Embryonic facial prominence (tissue), 1 donor: Measurements from ENCODE around the gene CBLC.
A peak's percentile ranks its signal among the peaks of the same experiment; 100 is the strongest.
"Not testable (repeated sequence)": the region's sequence is repeated elsewhere in the genome, so short reads cannot be mapped to it uniquely, and the experiment has no call there.

Experiments used
- DNase-seq: peaks from one replicate; pipeline ENCODE4 v3.0.0-alpha.2; 2016; ENCODE audit errors: extremely low spot score

CBLC gene

DNA sequence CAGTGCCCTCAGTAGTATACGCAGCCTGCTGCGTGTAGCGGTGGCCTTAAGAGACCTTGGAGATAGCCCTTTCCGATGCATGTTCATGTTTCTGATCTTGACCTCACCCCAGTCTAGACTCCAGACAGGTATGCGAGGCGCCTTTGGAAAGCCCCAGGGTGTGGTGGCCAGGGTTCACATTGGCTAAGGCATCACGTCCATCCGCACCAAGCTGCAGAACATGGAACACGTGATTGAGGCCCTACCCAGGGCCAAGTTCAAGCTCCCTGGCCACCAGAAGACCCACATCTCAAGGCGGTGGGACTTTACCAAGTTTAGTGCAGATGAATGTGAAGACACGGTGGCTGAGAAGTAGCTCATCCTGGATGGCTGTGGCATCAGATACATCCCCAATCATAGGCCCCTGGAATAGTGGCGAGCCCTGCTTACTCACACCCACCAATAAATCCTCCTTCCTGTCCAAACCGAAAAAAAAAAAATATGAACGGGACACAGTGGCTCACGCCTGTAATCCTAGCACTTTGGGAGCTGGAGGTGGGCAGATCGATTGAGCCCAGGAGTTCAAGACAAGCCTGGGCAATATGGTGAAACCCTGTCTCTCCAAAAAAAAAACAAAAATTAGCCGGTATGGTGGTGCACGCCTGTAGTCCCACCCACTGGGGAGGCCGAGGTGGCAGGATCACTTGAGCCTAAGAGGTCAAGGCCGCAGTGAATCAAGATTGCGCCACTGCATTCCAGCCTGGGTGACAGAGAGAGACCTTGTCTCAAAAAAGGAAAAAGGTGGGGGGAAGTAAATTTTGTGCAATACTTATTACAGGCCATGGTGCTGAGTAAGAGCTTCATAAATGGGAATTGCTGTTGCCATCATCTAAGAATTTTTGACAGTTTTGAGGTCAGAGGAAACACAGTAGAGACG, 12.4 kb upstream of the CBLC start:
- DNase-seq, result no peak

- DNase-seq, result no peak
Measured at GRCh38 chr19:44765949-44766335, 11.7 kb upstream of the CBLC start.

DNA sequence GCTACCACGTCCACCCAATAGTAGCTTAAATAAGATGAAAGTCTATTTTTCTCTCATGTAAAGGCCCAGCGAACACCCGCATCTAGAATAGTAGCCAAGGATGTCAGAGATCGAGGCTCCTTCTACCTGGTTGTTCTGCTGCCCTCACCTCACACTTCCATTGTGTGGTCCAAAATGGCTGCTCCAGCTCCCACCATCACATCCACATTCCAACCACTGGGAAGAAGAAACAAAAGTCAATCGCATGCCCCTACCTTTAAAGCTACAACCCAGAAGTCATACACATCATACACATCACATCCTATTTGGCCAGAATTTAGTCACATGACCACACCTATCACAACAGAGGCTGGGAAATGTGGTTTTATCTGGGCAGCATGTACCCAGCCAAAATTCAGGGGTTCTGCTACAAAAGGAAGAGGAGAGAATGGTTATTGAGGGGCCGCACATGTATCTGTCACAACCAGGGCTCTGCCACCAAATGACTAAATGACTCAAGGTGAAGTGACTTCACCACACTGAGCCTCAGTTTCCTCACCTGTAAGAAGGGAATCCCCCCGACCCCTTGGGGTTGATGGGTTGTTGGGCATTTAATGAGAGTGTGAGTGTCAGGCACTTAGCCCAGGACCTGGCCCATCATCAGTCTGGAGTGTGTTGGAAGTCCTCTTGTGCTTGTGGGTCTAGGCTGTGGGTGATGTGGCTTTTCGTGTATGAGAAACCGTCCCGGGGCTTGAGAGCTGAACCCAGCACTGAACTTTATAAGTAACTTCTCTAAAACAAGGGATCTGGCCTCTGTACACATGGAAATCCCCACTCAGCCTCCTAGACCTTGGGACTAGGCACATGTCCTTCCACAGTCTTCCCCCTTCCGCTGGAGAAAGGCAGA, 10.2 kb upstream of the CBLC start:
- DNase-seq, result no peak

GRCh38 chr19:44770550-44771257, 7.0 kb upstream of the CBLC start:
- DNase-seq, result peak; percentile 66

- not testable (repeated sequence) for DNase-seq
Measured at GRCh38 chr19:44772144-44772543, 5.5 kb upstream of the CBLC start.

- no peak for DNase-seq
Measured at GRCh38 chr19:44772959-44773358, 4.7 kb upstream of the CBLC start.

GRCh38 chr19:44775676-44776240, 1.9 kb upstream of the CBLC start:
- no peak for DNase-seq

DNA sequence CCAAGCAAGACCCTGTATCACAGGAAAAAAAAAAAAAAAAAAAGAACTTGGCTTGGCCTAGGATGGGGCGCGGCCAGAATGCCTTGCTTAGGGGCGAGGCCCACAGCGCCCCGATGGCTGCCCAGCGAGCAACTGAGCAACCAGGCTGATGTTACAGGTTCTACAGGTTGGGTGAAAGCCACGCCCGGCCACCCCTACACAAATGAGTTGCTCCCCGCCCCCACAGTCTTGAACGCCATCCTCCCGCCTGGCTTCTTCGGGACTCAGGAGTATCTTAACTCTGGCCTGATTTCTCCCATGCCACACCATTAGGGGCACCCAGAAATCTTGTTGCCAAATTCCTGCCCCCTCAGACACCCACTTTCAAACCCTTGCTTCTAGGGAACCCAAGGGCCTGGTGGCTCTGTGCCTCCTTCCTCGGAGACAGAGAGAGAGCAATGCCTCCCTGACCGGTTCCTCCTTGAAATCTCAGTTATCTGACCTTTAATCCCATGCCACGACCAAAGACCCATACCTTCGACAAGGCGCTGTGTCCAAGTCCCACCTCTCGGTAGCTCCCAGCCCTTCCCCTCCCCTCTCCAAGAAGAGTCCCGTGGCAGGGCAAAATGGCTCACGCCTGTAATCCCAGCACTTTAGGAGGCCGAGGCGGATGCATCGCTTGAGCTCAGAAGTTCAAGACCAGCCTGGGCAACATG, 1.1 kb upstream of the CBLC start:
- DNase-seq, result peak; percentile 39

DNA sequence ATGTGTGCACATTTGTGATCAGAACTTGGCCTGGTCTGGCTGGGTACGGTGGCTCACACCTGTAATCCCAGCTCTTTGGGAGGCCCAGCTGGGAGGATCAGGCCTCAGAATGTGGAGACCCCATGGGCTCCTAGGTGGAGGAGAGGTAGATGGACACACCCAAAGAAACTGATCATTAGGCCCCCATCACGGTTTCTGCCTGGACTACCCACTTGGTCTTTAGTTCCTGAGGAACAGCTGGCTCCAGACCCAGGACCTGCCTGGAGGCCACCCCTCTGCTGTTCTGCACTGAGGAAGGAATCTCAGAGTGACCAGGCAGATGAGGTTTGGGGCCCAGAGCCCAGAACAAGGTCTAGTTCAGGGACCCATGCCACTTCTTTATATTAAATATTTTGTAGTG, 1.5 kb downstream of the CBLC start:
- DNase-seq, result no peak

GRCh38 chr19:44781694-44782093, 4.0 kb downstream of the CBLC start:
- DNase-seq, result not testable (repeated sequence)

GRCh38 chr19:44782729-44783128, 5.0 kb downstream of the CBLC start:
- no peak for DNase-seq

DNA sequence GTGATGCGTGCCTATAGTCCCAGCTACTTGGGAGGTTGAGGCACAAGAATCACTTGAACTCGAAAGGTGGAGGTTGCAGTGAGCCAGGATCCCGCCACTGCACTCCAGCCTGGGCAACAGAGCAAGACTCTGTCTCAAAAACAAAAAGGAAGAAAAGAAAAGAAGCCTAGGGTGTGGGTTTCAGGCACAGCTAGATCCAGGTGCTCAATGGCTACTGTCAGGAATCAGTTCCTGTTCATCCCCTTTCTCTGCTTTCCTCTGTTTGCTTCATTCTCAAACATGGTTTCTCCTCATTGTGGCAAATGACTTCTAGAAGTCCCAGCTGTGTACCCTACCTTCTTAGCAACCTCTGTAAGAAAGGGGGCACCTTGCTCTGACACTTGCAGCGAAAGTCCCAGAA, 5.9 kb downstream of the CBLC start:
- DNase-seq, result no peak

- no peak for DNase-seq
Measured at GRCh38 chr19:44785271-44785670, 7.6 kb downstream of the CBLC start.

DNA sequence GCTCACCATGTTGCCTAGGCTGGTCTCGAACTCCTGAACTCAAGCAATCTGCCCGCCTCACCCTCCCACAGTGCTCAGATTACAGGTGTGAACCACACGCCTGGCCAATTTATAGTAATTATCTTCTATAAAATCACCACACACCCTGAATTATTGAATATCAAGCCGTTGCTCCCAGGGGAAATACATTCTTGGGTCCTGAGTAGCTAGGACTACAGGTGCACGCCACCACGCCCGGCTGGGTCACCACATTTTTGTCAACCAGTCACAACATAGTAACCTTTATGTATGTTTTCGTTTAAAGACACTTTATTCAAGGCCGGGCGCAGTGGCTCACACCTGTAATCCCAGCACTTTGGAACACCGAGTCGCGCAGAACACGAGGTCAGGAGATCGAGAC, 8.3 kb downstream of the CBLC start:
- no peak for DNase-seq

- DNase-seq, result no peak
Measured at GRCh38 chr19:44788971-44789370, 11.3 kb downstream of the CBLC start.

DNA sequence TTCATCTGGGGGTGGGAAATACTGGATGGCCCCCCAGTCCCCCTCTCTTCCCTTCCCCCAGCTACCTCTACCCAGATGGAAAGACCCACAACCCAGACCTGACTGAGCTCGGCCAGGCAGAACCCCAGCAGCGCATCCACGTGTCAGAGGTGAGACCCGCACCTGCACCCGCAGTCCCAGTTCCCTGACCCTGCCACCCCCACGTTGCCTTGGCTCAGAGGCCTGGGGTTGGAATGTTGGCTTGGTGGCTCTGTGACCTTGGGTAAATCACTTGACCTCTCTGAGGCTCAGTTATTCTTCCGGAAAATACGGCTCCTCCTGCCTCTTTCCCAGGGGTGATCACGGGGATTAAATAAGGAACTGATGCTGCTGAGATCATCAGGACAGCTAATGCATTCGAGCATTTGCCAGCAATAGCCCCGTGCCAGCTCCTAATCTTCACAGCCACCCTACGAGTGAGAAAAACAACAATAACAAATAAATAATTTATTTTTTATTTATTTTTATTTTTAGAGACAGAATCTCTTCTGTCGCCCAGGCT, 12.3 kb downstream of the CBLC start:
- no peak for DNase-seq

- no peak for DNase-seq
Measured at GRCh38 chr19:44792281-44792680, 14.6 kb downstream of the CBLC start.

DNA sequence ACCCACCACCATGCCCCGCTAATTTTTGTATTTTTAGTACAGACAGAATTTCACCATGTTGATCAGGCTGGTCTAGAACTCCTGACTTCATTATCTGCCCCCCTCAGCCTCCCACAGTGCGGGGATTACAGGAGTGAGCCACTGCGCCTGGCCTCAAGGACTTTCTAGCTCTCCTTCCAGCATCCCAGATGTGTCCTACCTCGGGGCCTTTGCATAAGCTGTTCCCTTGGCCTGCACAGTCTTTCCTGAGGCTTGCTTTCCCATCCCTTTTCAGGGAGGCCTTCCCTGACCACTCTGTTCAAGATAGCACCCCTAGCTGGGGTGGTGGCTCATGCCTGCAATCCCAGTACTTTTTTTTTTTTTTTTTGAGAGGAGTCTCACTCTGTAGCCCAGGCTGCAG, 16.9 kb downstream of the CBLC start:
- DNase-seq, result no peak

GRCh38 chr19:44795398-44795987, 17.8 kb downstream of the CBLC start:
- no peak for DNase-seq

GRCh38 chr19:44796701-44797115, 19.0 kb downstream of the CBLC start:
- DNase-seq, result no peak
